ENCODE measurements around the gene CRLF1. TPM values are rescaled to one million over a fixed set of nuclear protein-coding genes. Genes with fewer than 3 reads are reported as not detected.

CRLF1 gene
- total RNA-seq, 2 donors from 2014 or later, result 10.4 to 10.5 TPM

DNA sequence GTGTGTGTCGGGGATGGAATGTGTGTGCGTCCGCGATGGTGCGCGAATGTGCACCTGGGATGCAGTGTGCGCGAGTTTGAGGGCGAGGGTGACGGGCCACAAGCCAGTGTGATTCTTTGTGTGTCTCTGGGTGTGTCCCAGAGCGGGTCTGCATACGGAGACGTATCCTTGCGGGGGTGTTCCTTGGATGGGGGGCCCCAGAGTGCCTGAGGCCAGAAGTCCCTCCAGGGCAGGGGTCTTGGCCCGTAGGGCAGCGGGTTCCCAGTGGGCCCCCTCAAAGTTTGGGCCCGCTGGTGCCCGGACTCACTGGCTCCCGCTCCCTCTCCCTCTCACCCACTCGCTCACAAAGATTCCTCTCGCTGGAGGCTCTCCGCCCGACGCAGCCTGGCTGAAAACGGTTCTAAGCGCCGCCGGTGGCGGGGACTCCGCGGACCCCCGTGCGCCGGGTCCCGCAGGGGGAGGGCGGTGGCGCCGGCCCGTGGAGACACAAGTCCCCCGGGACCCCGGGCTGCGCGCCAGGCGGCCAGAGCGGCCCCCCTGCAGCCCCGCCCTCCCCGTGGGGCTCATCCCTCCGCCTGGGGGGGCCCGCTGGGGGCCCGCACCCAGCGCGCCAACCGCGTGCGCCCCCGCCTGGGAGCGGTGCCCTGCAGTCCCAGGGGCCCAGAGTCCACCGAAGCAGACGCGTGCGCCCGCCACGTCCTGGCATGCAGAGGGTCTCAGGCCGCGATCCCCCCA is 886 bp downstream of the CRLF1 start:
- no peak overlapping the region for H3K27ac ChIP-seq (ENCODE audit: low read depth, low read length)
- TF ChIP-seq CTCF (conservative IDR thresholded peaks at IDR 0.05), result no peak
- no peaks in the 10 kb centered on the region for H3K36me3 ChIP-seq (ENCODE audit: control insufficient read depth, insufficient read depth, low read length)
- H3K27me3 Mint-ChIP-seq (ENCODE audit: insufficient read depth), result peaks cover 81% of the 10 kb centered on the region
- peak overlapping the region; percentile 46 for H3K4me3 Mint-ChIP-seq
- peaks cover 15% of the 10 kb centered on the region for H3K4me1 Mint-ChIP-seq
- no peak overlapping the region for H3K9ac ChIP-seq (ENCODE audit: extremely low read depth, low read length, poor library complexity, severe bottlenecking)
- peaks cover 6% of the 10 kb centered on the region for H3K4me1 ChIP-seq (ENCODE audit: control insufficient read depth, insufficient read depth, low read length)
- H3K27me3 ChIP-seq (ENCODE audit: control insufficient read depth, insufficient read depth, low read length, poor library complexity, severe bottlenecking), result peaks cover 89% of the 10 kb centered on the region
- peak; percentile 64 for DNase-seq
- H3K36me3 Mint-ChIP-seq (ENCODE audit: low read depth), result no peaks in the 10 kb centered on the region
- WGBS, 2 experiments (ENCODE audit: insufficient coverage in 1 of 2, insufficient read length in 1 of 2), result 2 to 6% methylated on average over 25 to 65 of the region's 65 CpGs
- H3K9me3 Mint-ChIP-seq, result no peaks in the 10 kb centered on the region
- H3K9me3 ChIP-seq (ENCODE audit: control insufficient read depth, low read length), result no peaks in the 10 kb centered on the region
- no peak overlapping the region for H3K27ac Mint-ChIP-seq
- H3K4me3 ChIP-seq (ENCODE audit: low read length), result no peak overlapping the region

GRCh38 chr19:18605196-18605545 is 1.4 kb downstream of the CRLF1 start:
- Histone ChIP-seq H3K9ac (ENCODE audit: extremely low read depth, low read length, poor library complexity, severe bottlenecking) (no peak overlapping the region), H3K9me3 (ENCODE audit: control insufficient read depth, low read length) (no peaks in the 10 kb centered on the region), H3K27me3 (ENCODE audit: control insufficient read depth, insufficient read depth, low read length, poor library complexity, severe bottlenecking) (peaks cover 85% of the 10 kb centered on the region), H3K4me1 (ENCODE audit: control insufficient read depth, insufficient read depth, low read length) (peaks cover 2% of the 10 kb centered on the region), H3K27ac (ENCODE audit: low read depth, low read length) (no peak overlapping the region), H3K36me3 (ENCODE audit: control insufficient read depth, insufficient read depth, low read length) (no peaks in the 10 kb centered on the region), H3K4me3 (ENCODE audit: low read length) (no peak overlapping the region)
- 19% methylated on average over 17 of the region's 17 CpGs; no CpG with 5 or more reads in 1 of the 2 experiments for WGBS, 2 experiments (ENCODE audit: insufficient coverage in 1 of 2, insufficient read length in 1 of 2)
- peak overlapping the region; percentile 46 for H3K4me3 Mint-ChIP-seq
- H3K36me3 Mint-ChIP-seq (ENCODE audit: low read depth), result no peaks in the 10 kb centered on the region
- H3K27ac Mint-ChIP-seq, result no peak overlapping the region
- H3K9me3 Mint-ChIP-seq, result no peaks in the 10 kb centered on the region
- H3K27me3 Mint-ChIP-seq (ENCODE audit: insufficient read depth), result peaks cover 76% of the 10 kb centered on the region
- DNase-seq, result no peak
- peaks cover 15% of the 10 kb centered on the region for H3K4me1 Mint-ChIP-seq
- TF ChIP-seq CTCF (conservative IDR thresholded peaks at IDR 0.05), result no peak

- no peak for DNase-seq
- Mint-ChIP-seq H3K27me3 (ENCODE audit: insufficient read depth) (peaks cover 72% of the 10 kb centered on the region), H3K4me3 (no peak overlapping the region), H3K4me1 (peaks cover 14% of the 10 kb centered on the region), H3K36me3 (ENCODE audit: low read depth) (no peaks in the 10 kb centered on the region), H3K9me3 (no peaks in the 10 kb centered on the region), H3K27ac (no peak overlapping the region)
- H3K4me3 ChIP-seq (ENCODE audit: low read length), result no peak overlapping the region
- no peak for TF ChIP-seq CTCF (conservative IDR thresholded peaks at IDR 0.05)
- H3K27me3 ChIP-seq (ENCODE audit: control insufficient read depth, insufficient read depth, low read length, poor library complexity, severe bottlenecking), result peaks cover 81% of the 10 kb centered on the region
- no peak overlapping the region for H3K9ac ChIP-seq (ENCODE audit: extremely low read depth, low read length, poor library complexity, severe bottlenecking)
- H3K36me3 ChIP-seq (ENCODE audit: control insufficient read depth, insufficient read depth, low read length), result no peaks in the 10 kb centered on the region
- no peaks in the 10 kb centered on the region for H3K9me3 ChIP-seq (ENCODE audit: control insufficient read depth, low read length)
- 19 to 25% methylated on average over 8 to 10 of the region's 10 CpGs for WGBS, 2 experiments (ENCODE audit: insufficient coverage in 1 of 2, insufficient read length in 1 of 2)
- no peaks in the 10 kb centered on the region for H3K4me1 ChIP-seq (ENCODE audit: control insufficient read depth, insufficient read depth, low read length)
- no peak overlapping the region for H3K27ac ChIP-seq (ENCODE audit: low read depth, low read length)
Measured at GRCh38 chr19:18604820-18605159, 1.8 kb downstream of the CRLF1 start.
